K562 (cell line): Measurements from ENCODE around the gene LZTR1. TPM values are rescaled to one million over a fixed set of nuclear protein-coding genes. Genes with fewer than 3 reads are reported as not detected.

Source experiments
- ATAC-seq: fragments of 200-7000 bp; cut with Tn5 transposase; 3 replicates; pipeline ENCODE4 v1.9.1; 2020; ENCODE audit warnings: moderate library complexity
- BruUV-seq: library from RNA; stranded (reverse); fragments of 400-500 nt; replicated peaks from 2 replicates; lab custom pipeline; 2021; lab: Mats Ljungman, UMichigan
- CTCF ChIA-PET: fragments of 300-600 bp; formaldehyde crosslinking; extraction: SDS; loops from one replicate; lab custom pipeline; 2021; ENCODE audit warnings: low intra/inter-chr PET ratio; lab: Yijun Ruan, JAX
- POLR2A ChIA-PET: fragments of 300-600, 350-650 bp; sonication (Branson Sonifier 250); formaldehyde crosslinking; extraction: SDS; loops from one replicate; lab custom pipeline; 2021; ENCODE audit warnings: antibody characterized with exemption, inconsistent platforms; lab: Yijun Ruan, JAX
- DNase-seq, 4 experiments: peaks; one replicate each; pipeline versions ENCODE4 v3.0.0 to v3.0.0-alpha.2; 2011 to 2018; ENCODE audit warnings: low spot score in 3 of 4, mixed read lengths in 3 of 4; ENCODE audit errors: extremely low read depth in 1 of 4
- FAIRE-seq: peaks from 2 replicates; lab custom pipeline; 2011; peaks lifted over from hg19 to GRCh38; lab: Jason Lieb, UNC
- H2AFZ ChIP-seq: 2 replicates; pipeline ENCODE4 v1.6.0; 2011; ENCODE audit warnings: low read depth, low read length, control low read depth, inconsistent platforms
- H3K27ac ChIP-seq: fragments of 200-600 bp; 3 replicates; pipeline ENCODE4 v1.8.0; 2011; ENCODE audit warnings: low read depth, mild to moderate bottlenecking, control low read depth, inconsistent platforms, low read length, moderate library complexity, mixed read lengths; ENCODE audit errors: extremely low read depth
- H3K27me3 ChIP-seq, 2 experiments: fragments of 300-600 bp in 1 of 2; 2 replicates in 1 of 2; 3 replicates in 1 of 2; pipeline versions ENCODE4 v1.6.0 to v1.8.0; 2011; ENCODE audit warnings: inconsistent platforms in 2 of 2, low read length in 2 of 2, mild to moderate bottlenecking in 1 of 2, mixed read lengths in 1 of 2, moderate library complexity in 1 of 2; ENCODE audit not compliant: control insufficient read depth in 2 of 2, insufficient read depth in 2 of 2
- H3K36me3 ChIP-seq: fragments of 300-600 bp; 3 replicates; pipeline ENCODE4 v1.8.0; 2011; ENCODE audit warnings: mild to moderate bottlenecking, low read length, inconsistent platforms; ENCODE audit not compliant: control insufficient read depth, insufficient read depth
- H3K4me1 ChIP-seq, 2 experiments: fragments of 200-600 bp in 1 of 2; replicated peaks in 1 of 2; 2 replicates in 1 of 2; 3 replicates in 1 of 2; pipeline versions ENCODE4 v1.5.1 to v1.8.0; 2011; ENCODE audit warnings: inconsistent platforms in 2 of 2, low read length in 2 of 2, mild to moderate bottlenecking in 1 of 2, mixed read lengths in 1 of 2, moderate library complexity in 1 of 2; ENCODE audit not compliant: control insufficient read depth in 2 of 2, insufficient read depth in 2 of 2
- H3K4me2 ChIP-seq: 2 replicates; pipeline ENCODE4 v1.6.1; 2011; ENCODE audit warnings: low read length, control low read depth, inconsistent platforms, mixed read lengths; ENCODE audit not compliant: insufficient read depth
- H3K4me3 ChIP-seq: fragments of 200-600 bp; sonication (generic), shearing (Covaris generic); 2 replicates; pipeline ENCODE4 v1.5.1; 2016; ENCODE audit warnings: control low read depth, inconsistent platforms
- H3K79me2 ChIP-seq: fragments of 200-600 bp; 3 replicates; pipeline ENCODE4 v1.8.0; 2011; ENCODE audit warnings: low read length, inconsistent platforms; ENCODE audit not compliant: control insufficient read depth, insufficient read depth
- H3K9ac ChIP-seq, 2 experiments: 2 replicates each; pipeline versions ENCODE4 v1.6.0 to v1.6.1; 2011; ENCODE audit warnings: low read depth in 2 of 2, low read length in 2 of 2, control low read depth in 1 of 2, inconsistent platforms in 1 of 2, mild to moderate bottlenecking in 1 of 2, mixed read lengths in 1 of 2; ENCODE audit not compliant: insufficient read depth in 1 of 2
- H3K9me1 ChIP-seq: one replicate; pipeline ENCODE4 v1.6.0; 2011; ENCODE audit warnings: inconsistent platforms, mild to moderate bottlenecking, low read length, moderate library complexity; ENCODE audit not compliant: control insufficient read depth, insufficient read depth
- H3K9me3 ChIP-seq: replicated peaks from 2 replicates; pipeline ENCODE4 v1.5.1; 2011; ENCODE audit warnings: low read depth, low read length, inconsistent platforms; ENCODE audit not compliant: control insufficient read depth, insufficient read depth
- H4K20me1 ChIP-seq: replicated peaks from 2 replicates; pipeline ENCODE4 v1.6.1; 2011; ENCODE audit warnings: low read length, inconsistent platforms, mixed read lengths; ENCODE audit not compliant: control insufficient read depth, insufficient read depth
- ETV6 ChIP-seq, 3 experiments: fragments of 150-350 bp in 1 of 3; sonication (generic) in 1 of 3; formaldehyde crosslinking in 1 of 3; IDR thresholded peaks; 2 replicates each; pipeline versions ENCODE4 v1.6.1 to v1.8.0; 2014 to 2022; ENCODE audit warnings: borderline replicate concordance in 2 of 3, low read depth in 2 of 3, antibody characterized with exemption in 1 of 3, low read length in 1 of 3, mild to moderate bottlenecking in 1 of 3, missing genetic modification reagents in 1 of 3
- FIP1L1 ChIP-seq: fragments of 200-400 bp; formaldehyde crosslinking; IDR thresholded peaks from 2 replicates; pipeline ENCODE4 v1.6.1; 2018; ENCODE audit warnings: mild to moderate bottlenecking, low read depth, low read length; ENCODE audit not compliant: poor library complexity, severe bottlenecking
- HIVEP1 ChIP-seq: fragments of 250-450 bp; sonication (Bioruptor Pico); IDR thresholded peaks from 2 replicates; pipeline ENCODE4 v1.4.0; 2020; ENCODE audit warnings: mild to moderate bottlenecking
- MCM7 ChIP-seq, 2 experiments: fragments of 450-650 bp; IDR thresholded peaks; 2 replicates each; pipeline ENCODE4 v1.6.1; 2016 to 2018
- MTF1 ChIP-seq: fragments of 250-450 bp; sonication (Bioruptor Pico); IDR thresholded peaks from 2 replicates; pipeline ENCODE4 v1.9.0; 2021; ENCODE audit warnings: moderate library complexity, mild to moderate bottlenecking, inconsistent platforms, borderline replicate concordance
- PHF21A ChIP-seq: fragments of 450-650 bp; IDR thresholded peaks from 2 replicates; pipeline ENCODE4 v1.6.1; 2017; ENCODE audit warnings: low read depth, borderline replicate concordance
- SETDB1 ChIP-seq: IDR thresholded peaks from one replicate; pipeline ENCODE4 v1.6.1; 2012; ENCODE audit warnings: low read length, control low read depth, inconsistent platforms
- SMARCA4 ChIP-seq: fragments of 450-650 bp; IDR thresholded peaks from 2 replicates; pipeline ENCODE4 v1.6.1; 2016
- THRB ChIP-seq: fragments of 450-650 bp; formaldehyde crosslinking; conservative IDR thresholded peaks from 2 replicates; pipeline ENCODE4 v1.4.0; 2022; ENCODE audit warnings: mild to moderate bottlenecking, missing genetic modification characterization
- ZNF253 ChIP-seq: fragments of 250-450 bp; sonication (Bioruptor Pico); conservative IDR thresholded peaks from 2 replicates; pipeline ENCODE4 v1.6.1; 2021; ENCODE audit warnings: mild to moderate bottlenecking
- ZNF707 ChIP-seq: fragments of 250-450 bp; sonication (Bioruptor Pico); conservative IDR thresholded peaks from 2 replicates; pipeline ENCODE4 v1.8.0; 2022; ENCODE audit warnings: inconsistent platforms, mild to moderate bottlenecking, moderate library complexity
- WGBS: fragments of 100-300 bp; shearing (Covaris generic); methylation state at CpG from one replicate; pipeline ENCODE4 v1.1.6; 2016; ENCODE audit warnings: low coverage, mixed read lengths; ENCODE audit not compliant: insufficient coverage; ENCODE audit errors: missing lambda C conversion rate; 5-methylcytosine and 5-hydroxymethylcytosine counted together
- in situ Hi-C: fragments of 300-500 bp; cut with MboI; formaldehyde crosslinking; loops from 4 replicates; pipeline ENCODE4 v1.15.0; 2018; ENCODE audit warnings: inconsistent platforms, mixed read lengths
- intact Hi-C: fragments of 100-400 bp; cut with micrococcal nuclease; formaldehyde crosslinking; loops from 2 replicates; pipeline ENCODE4 v1.14.2; 2022
- polyA plus RNA-seq, 8 experiments: library from polyadenylated mRNA; depleted of rRNA in 4 of 8; stranded (reverse) in 5 of 8; unstranded in 3 of 8; fragments of >200 nt; fragmentation: Nextera tagmentation in 2 of 8; fragmentation: Illumina TruSeq in 1 of 8; extraction: Ambion mirVana in 2 of 8; extraction: Trizol in 1 of 8; gene quantifications; 2 replicates each; pipeline versions ENCODE4 v1.2.1 to v1.2.3, GENCODE V29; 2011 to 2014; ENCODE audit warnings: inconsistent platforms in 1 of 8, missing spikeins in 1 of 8
- total RNA-seq, 7 experiments: library from RNA; depleted of rRNA in 6 of 7; stranded (reverse); fragments of >200 nt in 6 of 7; fragmentation: Illumina TruSeq in 2 of 7; extraction: Trizol in 2 of 7; gene quantifications; 2 replicates each; pipeline versions ENCODE4 v1.2.1 to v1.2.3, GENCODE V29; 2011 to 2021; ENCODE audit warnings: low replicate concordance in 1 of 7
- TF ChIP-seq, protein P1 (sequence below): sonication (generic); formaldehyde crosslinking; IDR thresholded peaks from 2 replicates; pipeline ENCODE4 v1.8.0; 2023; ENCODE audit warnings: mild to moderate bottlenecking, missing genetic modification reagents
- TF ChIP-seq, protein P2 (sequence below): fragments of 450-650 bp; formaldehyde crosslinking; IDR thresholded peaks from 2 replicates; pipeline ENCODE4 v1.4.0; 2020; ENCODE audit warnings: mild to moderate bottlenecking, moderate library complexity

The LZTR1 gene
- total and polyA plus RNA-seq, 9 of the 15 experiments (the other 6 are each of a cell fraction or from before 2014, with no cell fraction given), result 2.2 to 135 (median 63.0) TPM

DNA sequence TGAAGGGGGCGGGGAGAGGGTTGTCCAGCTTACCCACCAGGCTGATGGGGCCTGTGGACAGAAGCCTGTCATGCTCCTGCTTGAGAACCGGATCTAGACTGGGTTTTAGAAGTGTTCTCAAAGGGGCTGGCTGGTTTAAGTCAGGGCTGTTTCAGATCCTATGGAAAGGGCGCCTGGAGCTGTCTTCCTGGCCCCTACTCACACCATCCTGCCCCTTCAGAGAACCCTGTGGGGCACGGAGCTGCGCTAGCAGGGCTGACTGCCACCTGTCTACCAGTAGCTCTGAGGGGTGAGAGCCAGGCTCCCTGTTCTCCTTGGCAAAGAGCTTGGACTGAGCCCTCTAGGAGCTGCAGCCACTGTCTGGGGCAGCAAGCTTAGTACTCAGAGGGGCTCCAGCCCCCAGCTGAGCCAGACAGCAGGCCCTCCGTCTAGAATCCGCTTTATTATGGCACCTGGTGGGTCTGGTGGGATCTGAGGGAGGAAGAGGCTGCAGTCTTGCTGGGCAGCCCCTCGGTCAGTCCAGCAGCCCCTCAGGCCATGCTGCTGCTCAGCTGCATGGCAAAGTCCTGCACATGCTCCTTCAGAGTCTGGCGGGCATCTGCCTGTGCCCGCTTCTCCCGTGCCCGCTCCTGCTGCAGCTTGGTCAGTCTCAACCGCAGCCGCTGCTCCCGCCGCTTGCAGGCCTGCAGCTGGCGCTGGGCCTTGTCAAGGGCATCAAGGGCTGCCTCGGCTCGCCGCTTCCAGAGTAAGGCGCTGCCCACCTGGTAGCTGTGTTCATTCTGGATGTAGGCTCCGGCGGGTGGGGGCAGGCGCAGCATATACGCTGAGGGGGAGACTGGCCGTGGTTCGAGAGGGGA is 17.5 kb downstream of the LZTR1 start:
- no peaks in the 10 kb centered on the region for H3K9me1 ChIP-seq
- peaks cover 28% of the 10 kb centered on the region; the same call in 1 of the 2 replicates for H4K20me1 ChIP-seq
- peaks cover 46% of the 10 kb centered on the region for H3K79me2 ChIP-seq
- ATAC-seq, result no peak
- no peak for FAIRE-seq
- H3K27me3 ChIP-seq, result no peaks in the 10 kb centered on the region
- WGBS, result 94% methylated on average over 27 of the region's 27 CpGs
- DNase-seq, result no peak
- H3K9ac ChIP-seq, result peak overlapping the region; percentile 85 to 93; a peak in 2 of 4 replicates
- H3K9me3 ChIP-seq, result no peaks in the 10 kb centered on the region
- ChIA-PET CTCF (no interaction called here), POLR2A (interaction anchor here (0.6 to 17.9 kb wide), 24 partner anchors 8 to 523 kb away, joined by 3 to 451 read pairs (median 5); partner anchors contain the start of genes AIFM3, CRKL, LZTR1 and P2RX6)
- peak overlapping the region; percentile 58; the same call in 1 of the 2 replicates for H3K4me3 ChIP-seq
- in situ Hi-C loops (no loop called here), intact Hi-C loops (loop anchor here (1.0 to 5.0 kb wide), 6 partner anchors 58 to 492 kb away; partner anchors contain the start of genes CRKL, MED15, PI4KA and SNAP29)
- H3K36me3 ChIP-seq, result peaks cover 64% of the 10 kb centered on the region
- H3K4me1 ChIP-seq, result peaks cover 25 to 87% of the 10 kb centered on the region in 2 experiments
- H2AFZ ChIP-seq, result no peak overlapping the region
- peak overlapping the region; percentile 88; the same call in 1 of the 2 replicates for H3K4me2 ChIP-seq
- no TSS peak for BruUV-seq
- H3K27ac ChIP-seq, result no peak overlapping the region
- TF ChIP-seq MCM7 (IDR thresholded peaks at IDR 0.05), result no peak
- TF ChIP-seq SETDB1, result peak; percentile 55
- TF ChIP-seq ETV6 (IDR thresholded peaks at IDR 0.05; ENCODE audit: borderline replicate concordance in 1 of 2, low read depth in 2 of 2, low read length in 1 of 2), result no peak
- TF ChIP-seq ETV6 (CRISPR knock-in tag; IDR thresholded peaks at IDR 0.05; ENCODE audit: borderline replicate concordance), result no peak
- TF ChIP-seq, protein P1, sequence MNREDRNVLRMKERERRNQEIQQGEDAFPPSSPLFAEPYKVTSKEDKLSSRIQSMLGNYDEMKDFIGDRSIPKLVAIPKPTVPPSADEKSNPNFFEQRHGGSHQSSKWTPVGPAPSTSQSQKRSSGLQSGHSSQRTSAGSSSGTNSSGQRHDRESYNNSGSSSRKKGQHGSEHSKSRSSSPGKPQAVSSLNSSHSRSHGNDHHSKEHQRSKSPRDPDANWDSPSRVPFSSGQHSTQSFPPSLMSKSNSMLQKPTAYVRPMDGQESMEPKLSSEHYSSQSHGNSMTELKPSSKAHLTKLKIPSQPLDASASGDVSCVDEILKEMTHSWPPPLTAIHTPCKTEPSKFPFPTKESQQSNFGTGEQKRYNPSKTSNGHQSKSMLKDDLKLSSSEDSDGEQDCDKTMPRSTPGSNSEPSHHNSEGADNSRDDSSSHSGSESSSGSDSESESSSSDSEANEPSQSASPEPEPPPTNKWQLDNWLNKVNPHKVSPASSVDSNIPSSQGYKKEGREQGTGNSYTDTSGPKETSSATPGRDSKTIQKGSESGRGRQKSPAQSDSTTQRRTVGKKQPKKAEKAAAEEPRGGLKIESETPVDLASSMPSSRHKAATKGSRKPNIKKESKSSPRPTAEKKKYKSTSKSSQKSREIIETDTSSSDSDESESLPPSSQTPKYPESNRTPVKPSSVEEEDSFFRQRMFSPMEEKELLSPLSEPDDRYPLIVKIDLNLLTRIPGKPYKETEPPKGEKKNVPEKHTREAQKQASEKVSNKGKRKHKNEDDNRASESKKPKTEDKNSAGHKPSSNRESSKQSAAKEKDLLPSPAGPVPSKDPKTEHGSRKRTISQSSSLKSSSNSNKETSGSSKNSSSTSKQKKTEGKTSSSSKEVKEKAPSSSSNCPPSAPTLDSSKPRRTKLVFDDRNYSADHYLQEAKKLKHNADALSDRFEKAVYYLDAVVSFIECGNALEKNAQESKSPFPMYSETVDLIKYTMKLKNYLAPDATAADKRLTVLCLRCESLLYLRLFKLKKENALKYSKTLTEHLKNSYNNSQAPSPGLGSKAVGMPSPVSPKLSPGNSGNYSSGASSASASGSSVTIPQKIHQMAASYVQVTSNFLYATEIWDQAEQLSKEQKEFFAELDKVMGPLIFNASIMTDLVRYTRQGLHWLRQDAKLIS (CRISPR knock-in tag), result no peak
- 0 out of 2 replicates have a peak, but pooled peaks have one; percentile 0 for TF ChIP-seq THRB (CRISPR knock-in tag)
- 0 out of 2 replicates have a peak, but pooled peaks have one; percentile 19 for TF ChIP-seq HIVEP1 (CRISPR knock-in tag)
- TF ChIP-seq MTF1 (CRISPR knock-in tag), result 0 out of 2 replicates have a peak, but pooled peaks have one; percentile 4
- TF ChIP-seq SMARCA4, result no peak
- no peak for TF ChIP-seq PHF21A
- no peak for TF ChIP-seq FIP1L1
- TF ChIP-seq, protein P2, sequence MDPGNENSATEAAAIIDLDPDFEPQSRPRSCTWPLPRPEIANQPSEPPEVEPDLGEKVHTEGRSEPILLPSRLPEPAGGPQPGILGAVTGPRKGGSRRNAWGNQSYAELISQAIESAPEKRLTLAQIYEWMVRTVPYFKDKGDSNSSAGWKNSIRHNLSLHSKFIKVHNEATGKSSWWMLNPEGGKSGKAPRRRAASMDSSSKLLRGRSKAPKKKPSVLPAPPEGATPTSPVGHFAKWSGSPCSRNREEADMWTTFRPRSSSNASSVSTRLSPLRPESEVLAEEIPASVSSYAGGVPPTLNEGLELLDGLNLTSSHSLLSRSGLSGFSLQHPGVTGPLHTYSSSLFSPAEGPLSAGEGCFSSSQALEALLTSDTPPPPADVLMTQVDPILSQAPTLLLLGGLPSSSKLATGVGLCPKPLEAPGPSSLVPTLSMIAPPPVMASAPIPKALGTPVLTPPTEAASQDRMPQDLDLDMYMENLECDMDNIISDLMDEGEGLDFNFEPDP (CRISPR knock-in tag), result 0 out of 2 replicates have a peak, but pooled peaks have one; percentile 6
- TF ChIP-seq ZNF253 (CRISPR knock-in tag), result peak; percentile 66; the same call in 1 of the 2 replicates
- 0 out of 2 replicates have a peak, but pooled peaks have one; percentile 25 for TF ChIP-seq ZNF707 (CRISPR knock-in tag)
